ENCODE measurements around the gene CXCR5.

CXCR5 gene

DNA sequence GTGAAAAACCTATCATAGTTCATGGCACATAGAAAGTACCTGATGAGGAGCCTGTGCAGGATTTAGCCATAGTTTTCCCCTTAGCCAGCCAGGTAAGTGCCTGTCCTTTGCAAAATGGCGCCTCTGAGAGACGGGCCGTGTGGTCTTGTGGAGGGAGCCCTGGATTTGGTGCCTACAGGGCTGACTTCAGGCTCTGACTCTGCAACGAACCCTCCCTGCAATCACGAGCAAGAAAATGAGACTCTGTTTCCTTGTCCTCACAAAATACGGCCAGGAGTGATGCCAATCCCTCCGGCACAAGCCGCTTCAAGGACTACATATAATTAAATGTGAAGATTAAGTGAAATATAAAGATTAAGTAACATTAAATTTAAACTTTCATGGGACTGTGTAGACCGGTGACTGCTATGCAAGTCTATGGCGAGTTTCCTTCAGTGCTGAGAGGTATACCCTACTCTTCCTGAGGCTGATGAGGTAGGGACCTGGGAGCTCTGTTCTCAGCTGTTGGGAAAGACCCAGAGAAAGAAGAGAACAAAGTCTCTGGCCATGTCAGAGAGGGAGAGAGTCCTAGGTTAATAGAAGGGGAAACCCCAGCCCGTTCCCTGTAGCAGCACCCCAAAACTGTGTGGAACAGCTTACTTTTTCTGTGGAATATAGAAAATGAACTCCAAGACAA, 6.1 kb upstream of the CXCR5 start:
- DNase-seq: no peak

DNA sequence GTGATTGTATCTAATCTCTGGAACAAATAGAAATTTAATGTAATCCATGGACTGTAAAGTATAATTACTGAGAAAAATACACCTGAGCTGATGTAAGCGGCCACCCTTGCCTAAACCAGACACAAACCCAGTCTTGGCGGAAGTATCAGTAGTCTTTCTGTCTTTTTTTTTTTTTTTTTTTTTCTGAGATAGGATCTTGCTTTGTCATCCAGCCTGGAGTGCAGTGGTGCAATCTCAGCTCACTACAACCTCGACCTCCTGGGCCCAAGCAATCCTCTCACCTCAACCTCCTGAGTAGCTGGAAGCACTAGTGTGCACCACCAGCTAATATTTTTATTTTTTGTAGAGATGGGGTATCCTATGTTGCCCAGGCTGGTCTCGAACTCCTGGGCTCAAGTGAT, 5.5 kb upstream of the CXCR5 start:
- no peak for DNase-seq

DNA sequence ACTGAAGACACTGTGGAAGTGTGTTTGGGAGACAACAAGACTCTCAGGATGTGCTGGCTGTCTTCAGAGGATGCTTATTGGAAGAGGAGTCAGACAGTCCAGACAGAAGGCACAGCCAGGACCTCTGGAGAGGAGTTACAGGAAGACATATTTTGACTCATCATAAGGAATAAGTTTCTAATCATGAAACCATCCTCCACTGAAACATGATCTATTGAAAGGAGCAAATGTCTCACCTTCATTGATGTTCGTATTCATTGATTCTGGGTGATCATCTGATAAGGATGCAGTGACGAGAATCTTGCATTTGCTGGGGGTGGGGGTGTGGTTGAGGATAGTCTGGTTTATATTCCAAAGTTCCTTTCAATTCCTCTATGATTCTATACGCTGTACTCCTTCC, 2.5 kb upstream of the CXCR5 start:
- DNase-seq: no peak

DNA sequence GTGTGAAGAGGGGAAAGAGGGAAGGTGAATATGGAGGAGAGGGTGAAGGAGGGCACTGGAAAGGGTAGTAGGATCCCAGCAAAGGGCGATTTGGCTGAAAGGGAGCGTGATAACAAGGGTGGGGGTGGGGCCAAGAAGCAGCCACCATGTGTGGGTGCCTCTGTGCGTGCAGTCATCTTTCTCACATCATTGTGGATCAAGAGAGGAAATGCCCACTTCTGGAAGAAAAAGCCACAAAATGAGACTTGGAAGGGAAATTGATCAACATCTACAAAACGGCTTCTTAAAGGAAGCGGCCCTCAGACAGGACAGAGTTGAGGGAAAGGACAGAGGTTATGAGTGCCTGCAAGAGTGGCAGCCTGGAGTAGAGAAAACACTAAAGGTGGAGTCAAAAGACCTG, 1.2 kb upstream of the CXCR5 start:
- DNase-seq: no peak

DNA sequence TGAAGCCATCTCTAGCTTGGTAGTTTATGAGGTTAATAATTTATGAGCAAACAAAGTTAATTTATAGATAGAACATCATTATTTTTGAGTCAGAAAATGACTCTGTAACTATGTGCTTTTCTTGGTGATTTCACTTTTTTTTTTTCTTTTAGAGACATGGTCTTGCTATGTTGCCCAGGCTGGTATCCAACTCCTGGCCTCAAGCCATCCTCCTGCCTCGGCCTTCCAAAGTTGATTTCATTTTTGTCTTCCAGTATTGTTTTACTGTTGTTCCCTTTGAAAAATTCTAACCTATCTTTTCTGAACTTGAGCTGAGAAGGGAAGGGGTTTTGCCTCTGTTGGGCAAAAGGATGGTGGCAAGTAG, 706 bp upstream of the CXCR5 start:
- DNase-seq: no peak

DNA sequence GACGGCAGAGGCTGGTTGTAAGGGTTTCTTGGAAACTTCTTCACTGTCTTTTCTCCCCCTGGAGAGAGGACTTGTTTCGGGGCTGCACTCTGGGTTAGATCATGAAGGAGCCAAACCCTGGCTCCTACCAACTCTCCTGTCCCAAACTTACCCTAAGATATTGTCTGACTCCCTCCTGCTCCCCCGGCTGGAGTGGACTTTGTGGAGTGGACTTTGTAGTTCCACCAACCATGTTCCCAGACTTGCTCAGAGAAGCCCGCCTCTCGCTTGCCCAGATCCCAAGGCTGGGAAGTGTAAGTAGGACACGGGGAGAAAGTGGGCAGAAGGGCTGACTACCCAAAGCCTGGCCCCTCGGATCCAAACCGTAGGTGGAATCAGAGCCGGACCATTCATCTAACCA, 1.2 kb downstream of the CXCR5 start:
- DNase-seq: no peak

DNA sequence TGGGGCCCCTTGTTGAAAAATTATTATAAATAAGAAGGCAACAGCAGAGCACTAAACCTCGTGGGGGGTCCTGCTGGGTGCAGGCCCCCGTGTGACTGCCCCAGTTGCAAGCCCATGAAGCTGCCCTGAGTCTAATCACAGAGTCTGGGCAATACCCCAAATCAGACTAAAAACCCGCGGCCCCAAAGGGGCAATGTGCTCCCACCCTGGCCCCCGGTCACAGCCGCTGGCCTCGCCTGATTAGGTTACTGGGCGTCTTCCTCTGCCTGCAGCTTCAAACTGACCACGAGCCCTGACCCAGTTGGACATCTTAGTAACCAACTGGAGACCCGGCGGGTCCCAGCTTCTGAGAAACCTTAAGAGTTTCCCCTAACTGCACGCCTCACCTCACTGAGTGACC, 1.6 kb downstream of the CXCR5 start:
- no peak for DNase-seq

DNA sequence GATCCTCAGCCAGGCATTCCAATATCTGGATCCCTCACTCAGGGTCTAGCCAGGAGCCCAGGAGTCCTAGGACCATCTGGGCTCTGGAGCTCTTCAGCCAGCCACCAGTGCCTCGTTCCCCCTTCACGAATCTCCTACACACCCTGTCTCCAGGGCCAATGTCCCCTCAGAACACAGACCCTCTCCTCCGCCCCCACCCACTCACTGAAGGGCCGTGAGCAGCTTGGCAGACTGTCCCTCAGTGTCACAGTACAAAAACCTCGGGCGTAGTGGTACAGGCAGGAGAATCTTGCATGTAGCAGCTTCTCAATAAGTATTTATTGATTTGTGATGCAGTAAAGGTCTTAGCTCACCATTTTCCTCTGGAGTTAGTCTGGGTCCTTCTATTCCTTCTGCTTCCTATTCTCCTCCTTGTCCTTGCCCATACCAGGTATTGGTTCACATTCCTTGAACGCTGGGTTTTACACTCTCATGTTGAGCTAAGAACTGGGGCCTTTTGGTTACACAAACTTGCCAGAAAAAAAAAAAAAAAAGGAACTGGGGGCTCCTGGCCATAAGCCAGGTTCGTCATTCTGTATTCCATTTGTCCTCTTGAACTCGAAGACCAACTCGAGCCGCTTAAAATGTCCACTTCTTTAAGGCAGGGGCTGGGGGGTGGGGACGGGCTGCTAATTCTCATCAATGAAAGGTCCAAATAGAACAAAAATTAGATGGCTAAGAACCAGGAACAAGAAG, 2.3 kb downstream of the CXCR5 start:
- no peak for DNase-seq

DNA sequence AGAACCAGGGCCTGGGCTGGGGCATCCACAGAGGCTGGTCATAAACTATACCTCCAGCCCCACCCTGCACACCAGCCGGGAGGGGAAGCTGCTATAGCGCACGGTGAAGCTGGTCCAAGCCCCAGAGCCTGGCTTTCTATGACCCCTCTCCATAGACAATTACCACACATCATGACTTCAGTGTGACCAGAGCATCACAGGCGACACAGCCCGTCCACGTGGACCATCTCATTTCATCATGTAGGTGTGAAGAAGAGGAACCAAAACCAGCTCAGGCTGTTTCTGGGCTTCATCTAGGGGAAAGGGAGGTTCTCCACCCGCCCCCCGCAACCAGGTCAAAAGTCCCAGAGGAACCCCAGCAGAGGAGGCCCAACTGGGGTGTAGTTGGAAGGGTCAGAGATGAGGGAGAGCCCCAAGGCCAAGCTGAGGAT, 3.0 kb downstream of the CXCR5 start:
- DNase-seq: no peak

DNA sequence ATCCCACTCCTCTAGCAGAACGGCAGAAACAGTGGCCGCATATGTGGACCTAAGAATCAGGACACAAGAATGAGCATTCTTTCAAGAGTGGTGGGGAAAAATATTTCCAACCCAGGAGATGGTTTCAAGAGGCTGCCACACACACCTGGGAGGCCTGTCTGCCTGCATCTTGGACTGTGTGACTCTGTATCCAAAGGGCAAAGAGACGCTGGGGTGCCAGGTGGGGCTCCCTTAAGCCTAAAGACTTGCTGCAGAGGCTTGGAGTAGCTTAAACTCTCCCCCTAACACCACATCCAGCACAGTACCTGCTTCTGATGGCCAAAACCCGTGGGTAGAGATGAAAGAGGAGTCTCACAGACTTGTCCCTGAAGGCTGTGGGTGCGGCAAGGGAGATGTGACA, 3.5 kb downstream of the CXCR5 start:
- DNase-seq: no peak

DNA sequence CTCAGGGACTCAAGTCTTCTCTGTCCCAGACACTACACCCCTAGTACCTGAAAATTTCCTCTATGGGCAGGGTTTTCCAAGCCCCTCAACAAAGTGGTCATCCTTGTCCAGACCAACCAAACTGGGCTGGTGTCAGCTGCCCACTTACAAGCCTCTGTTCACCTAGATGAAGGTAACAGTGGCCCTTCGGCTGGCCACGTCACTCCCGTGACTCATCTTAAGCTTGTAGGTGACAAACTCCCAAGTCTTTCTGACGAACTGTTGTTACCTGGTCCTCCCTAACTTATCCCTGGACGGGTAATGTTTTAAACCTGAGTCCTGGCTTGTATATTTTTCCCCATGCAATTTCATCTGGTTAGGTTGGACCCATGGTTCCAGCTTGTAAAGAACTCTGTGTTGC, 4.7 kb downstream of the CXCR5 start:
- no peak for DNase-seq

DNA sequence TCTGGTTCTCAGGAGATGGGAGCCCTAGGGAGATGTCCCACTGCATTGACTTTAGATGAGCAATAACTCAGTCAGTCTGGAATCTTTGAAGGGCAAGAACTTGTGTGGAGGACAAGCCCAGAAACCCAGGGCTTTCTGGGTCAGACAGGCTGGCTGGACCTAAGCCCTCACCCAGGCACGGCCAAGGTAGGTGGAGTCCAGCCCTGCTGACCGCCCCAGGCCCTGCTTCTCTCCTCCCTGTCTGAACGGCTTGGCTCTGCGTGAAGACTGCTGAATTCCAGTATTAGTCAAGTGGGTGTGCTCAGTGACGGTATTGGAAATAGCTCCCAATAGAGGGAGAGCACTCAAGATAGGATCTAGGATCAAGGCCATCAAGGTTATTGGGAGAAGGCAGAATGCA, 6.1 kb downstream of the CXCR5 start:
- DNase-seq: no peak

DNA sequence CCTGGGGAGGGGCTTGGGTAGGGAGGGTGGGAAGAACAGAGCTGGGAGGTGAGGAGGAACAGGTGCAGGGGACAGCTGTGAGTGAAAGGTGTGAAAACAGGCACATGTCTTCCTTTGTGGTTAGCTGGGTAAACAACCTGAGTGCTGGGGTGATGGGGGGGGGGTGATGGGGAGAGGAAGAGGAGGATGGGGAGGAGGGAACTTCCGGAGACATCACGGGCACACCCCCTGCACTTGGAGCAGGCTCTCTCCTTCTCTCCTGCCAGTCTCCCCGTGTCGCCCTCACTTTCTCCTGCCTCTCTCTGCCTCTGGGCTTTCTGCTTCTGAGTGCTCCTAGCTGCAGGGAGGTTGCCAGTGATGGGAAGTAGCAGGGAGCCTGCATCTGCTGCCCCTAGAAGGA, 8.8 kb downstream of the CXCR5 start:
- no peak for DNase-seq

DNA sequence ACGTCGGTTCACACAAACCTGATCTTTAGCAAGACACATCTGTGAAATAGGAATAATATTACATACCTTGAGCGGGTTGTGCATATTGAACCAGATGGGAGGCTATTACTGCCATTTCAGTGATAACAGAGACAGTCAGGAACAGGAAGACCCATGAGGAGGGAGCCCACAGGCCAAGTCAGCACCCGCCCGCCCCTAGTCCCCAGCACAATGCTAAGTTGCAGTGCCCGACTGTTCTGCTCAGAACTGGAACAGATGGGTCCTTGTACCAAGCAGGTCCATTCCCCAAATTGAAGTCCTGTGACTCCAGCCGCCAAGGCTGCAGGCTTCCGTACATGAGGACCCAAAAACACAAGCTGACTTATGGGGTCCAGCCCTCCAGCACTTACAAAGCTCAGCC, 9.3 kb downstream of the CXCR5 start:
- DNase-seq: no peak

DNA sequence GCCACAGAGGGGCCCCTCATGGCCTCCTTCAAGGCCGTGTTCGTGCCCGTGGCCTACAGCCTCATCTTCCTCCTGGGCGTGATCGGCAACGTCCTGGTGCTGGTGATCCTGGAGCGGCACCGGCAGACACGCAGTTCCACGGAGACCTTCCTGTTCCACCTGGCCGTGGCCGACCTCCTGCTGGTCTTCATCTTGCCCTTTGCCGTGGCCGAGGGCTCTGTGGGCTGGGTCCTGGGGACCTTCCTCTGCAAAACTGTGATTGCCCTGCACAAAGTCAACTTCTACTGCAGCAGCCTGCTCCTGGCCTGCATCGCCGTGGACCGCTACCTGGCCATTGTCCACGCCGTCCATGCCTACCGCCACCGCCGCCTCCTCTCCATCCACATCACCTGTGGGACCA, 10.0 kb downstream of the CXCR5 start:
- DNase-seq: no peak

DNA sequence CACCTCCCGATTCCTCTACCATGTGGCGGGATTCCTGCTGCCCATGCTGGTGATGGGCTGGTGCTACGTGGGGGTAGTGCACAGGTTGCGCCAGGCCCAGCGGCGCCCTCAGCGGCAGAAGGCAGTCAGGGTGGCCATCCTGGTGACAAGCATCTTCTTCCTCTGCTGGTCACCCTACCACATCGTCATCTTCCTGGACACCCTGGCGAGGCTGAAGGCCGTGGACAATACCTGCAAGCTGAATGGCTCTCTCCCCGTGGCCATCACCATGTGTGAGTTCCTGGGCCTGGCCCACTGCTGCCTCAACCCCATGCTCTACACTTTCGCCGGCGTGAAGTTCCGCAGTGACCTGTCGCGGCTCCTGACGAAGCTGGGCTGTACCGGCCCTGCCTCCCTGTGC, 10.5 kb downstream of the CXCR5 start:
- DNase-seq: no peak

DNA sequence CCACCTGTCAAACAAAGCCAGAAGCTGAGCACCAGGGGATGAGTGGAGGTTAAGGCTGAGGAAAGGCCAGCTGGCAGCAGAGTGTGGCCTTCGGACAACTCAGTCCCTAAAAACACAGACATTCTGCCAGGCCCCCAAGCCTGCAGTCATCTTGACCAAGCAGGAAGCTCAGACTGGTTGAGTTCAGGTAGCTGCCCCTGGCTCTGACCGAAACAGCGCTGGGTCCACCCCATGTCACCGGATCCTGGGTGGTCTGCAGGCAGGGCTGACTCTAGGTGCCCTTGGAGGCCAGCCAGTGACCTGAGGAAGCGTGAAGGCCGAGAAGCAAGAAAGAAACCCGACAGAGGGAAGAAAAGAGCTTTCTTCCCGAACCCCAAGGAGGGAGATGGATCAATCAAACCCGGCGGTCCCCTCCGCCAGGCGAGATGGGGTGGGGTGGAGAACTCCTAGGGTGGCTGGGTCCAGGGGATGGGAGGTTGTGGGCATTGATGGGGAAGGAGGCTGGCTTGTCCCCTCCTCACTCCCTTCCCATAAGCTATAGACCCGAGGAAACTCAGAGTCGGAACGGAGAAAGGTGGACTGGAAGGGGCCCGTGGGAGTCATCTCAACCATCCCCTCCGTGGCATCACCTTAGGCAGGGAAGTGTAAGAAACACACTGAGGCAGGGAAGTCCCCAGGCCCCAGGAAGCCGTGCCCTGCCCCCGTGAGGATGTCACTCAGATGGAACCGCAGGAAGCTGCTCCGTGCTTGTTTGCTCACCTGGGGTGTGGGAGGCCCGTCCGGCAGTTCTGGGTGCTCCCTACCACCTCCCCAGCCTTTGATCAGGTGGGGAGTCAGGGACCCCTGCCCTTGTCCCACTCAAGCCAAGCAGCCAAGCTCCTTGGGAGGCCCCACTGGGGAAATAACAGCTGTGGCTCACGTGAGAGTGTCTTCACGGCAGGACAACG, 11.7 kb downstream of the CXCR5 start:
- no peak for DNase-seq

DNA sequence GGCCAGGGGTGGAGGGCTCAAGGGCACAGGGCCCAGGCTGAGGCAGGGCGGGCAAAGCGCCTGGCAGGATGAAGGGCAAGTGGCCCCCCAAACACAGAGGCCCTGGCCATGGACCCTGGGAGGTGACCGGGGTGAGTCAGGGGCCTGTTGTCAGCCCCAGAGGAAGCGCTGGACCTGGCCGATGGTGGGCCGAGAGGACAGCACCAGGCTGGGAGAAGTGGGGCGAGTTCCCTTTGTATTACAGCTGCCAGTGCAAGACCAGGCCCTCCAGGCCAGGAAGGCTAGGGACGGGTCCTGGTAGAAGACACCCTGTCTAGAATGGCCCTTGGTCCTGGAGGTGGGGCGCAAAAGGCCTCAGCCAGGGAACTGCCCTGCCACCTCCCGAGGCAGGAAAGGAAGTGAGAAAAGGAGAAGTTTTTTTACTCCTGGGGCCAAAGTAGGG, 12.8 kb downstream of the CXCR5 start:
- no peak for DNase-seq

DNA sequence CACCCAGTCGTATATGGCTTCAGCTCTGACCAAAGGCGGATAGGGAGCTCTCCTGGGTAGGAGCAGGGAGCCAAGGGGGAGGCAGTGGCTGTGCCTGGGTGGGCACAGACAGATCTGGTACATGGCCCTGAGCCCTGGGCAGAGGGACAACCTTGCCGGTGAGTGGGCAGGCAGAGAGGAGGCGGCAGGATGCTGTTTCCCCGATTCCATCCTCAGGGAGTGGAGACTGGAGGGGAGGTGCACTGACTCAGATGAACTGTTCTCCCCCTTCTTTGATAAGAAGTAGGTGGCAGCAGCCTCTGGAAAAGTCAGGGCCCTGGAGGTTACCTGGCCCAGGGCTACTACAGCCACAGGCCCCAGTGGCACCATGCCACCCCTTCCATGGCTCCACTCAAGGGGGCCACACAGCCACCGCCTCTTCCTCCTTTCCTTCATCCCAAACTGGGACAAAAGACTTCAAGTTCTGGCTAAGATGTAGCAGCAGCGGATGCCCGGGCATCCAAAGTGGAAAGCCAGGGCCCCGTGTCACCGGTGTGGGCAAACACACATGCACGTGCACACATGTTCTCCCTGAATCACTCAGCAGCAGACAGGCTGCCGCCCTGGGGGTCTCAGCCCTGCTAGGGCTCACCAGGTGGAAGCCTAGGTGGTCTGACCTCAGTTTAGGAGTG, 13.4 kb downstream of the CXCR5 start:
- DNase-seq: no peak

DNA sequence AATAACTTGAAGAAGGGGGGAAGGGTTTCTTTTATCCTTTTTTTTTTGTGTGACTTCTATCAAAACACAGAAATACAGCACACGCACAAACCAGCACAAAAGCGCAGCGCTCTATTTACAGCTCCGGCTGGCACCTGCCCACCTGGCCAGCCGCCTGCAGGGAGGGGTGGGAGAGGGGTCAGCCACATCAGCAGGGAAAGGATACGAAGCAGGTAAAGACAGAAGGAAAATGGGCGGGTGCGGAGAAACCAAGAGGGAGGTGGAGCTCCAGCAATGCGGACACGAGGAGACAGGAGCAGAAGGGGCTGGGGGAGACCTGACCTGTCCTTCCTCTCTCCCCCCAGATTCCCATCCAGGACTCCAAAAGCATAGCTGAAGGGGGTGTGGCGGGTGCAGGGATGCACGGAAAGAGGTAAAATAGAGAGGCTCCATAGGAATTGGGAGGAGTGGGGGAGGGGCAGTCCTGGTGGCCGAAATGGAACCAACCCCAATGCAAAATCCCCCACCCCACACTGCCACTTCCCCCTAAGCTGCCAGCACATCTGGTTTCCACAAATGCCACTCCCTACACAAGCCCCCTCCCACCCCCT, 14.1 kb downstream of the CXCR5 start:
- no peak for DNase-seq

DNA sequence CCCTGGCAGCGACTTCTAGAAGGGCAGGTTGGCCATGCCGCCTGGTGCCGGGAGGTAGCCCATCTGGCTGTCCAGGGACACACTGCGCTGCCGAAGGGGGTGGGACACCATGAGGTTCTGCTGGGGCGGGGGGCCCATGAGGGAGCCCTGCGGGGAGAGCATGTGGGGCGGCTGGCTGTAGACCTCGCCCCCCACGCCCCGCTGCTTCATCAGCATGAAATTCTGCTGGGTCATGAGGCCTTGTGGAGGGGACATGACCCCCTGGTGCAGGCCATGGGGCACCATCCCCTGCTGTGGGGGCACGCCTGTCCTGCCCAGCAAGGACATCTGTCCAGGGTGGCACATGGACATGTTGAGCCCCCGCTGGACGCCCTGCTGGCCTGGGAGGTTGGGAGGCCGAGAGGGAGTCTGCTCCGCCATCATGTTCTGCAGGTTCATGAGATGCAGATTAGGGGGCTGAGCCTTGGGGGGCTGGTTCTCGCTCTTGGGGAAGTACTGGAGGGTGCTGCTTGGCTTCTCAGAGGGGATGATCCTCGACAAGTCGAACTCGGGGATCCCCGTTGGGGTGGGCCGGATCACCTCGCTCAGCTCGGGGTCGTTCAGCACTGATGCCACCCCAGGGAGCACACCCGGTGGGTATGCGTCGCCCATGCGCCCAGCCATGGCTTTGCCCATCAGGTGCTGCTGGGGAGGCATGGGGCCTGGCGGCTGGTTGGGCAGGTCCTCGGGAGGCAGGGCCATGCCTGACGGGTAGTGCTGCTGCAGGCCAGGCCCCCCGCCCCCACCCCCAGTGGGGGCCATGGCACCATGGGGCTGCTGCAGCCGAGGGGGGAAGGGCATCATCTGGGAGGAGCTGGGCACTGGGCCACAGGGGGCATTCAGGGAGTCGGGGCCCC, 15.0 kb downstream of the CXCR5 start:
- no peak for DNase-seq

DNA sequence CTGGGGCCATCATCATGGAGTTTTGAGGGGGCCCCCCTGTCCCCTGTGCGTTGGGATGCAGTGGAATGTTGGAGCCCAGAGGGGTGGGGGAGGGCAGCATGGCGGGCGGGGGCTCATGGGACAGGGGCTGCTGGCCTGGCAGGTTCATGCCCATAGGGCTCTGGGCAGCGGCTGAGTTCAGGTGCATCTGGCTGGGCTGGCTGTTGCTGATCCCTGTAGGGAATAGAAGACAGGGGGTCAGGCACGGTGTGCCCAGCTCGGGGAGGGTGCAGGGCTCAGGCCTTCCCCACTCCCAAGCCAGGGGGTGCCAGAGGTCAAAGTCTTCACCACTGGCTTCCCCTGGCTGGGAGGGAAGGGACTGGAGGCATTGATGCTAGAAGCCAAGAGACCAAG, 15.6 kb downstream of the CXCR5 start:
- no peak for DNase-seq

Data from NCI-H524 treated with DMSO at 0.1 percent for 48 hours (cell line).